Measurements from ENCODE around the gene NELL1. TPM values are rescaled to one million over a fixed set of nuclear protein-coding genes. Genes with fewer than 3 reads are reported as not detected.

NELL1 gene
- total and polyA plus RNA-seq, 2 experiments from 2014 or later: 1.6 TPM; not detected in 1

DNA sequence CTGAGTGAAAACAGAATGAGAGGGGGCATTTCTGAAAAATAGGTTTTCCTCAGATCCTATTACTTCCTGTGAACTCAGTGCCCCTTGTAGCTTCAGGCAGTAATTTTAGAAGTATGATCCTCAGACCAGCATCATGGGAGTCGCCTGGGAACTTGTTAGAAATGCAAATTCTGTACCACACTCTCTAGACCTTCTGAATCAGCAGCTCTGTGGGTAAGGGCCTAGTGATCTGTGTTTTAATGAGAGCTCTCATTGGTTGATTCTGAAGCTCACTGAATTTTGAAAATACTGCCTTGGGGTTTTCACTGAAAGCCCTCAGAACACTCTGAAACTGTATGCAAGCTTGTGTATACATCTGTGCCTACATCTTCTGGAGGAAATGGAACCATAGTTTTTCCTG is 876.3 kb downstream of the NELL1 start:
- Histone ChIP-seq H4K20me1 (replicated peaks; ENCODE audit: insufficient read depth) (no peaks in the 10 kb centered on the region), H3K79me2 (replicated peaks; ENCODE audit: insufficient read depth) (no peaks in the 10 kb centered on the region), H3K4me2 (no peak overlapping the region), H3K27me3 (ENCODE audit: insufficient read depth) (no peaks in the 10 kb centered on the region), H3K4me3 (no peak overlapping the region), H3K36me3 (ENCODE audit: insufficient read depth) (no peaks in the 10 kb centered on the region), H3K4me1 (ENCODE audit: insufficient read depth) (no peaks in the 10 kb centered on the region), H3F3A (replicated peaks; ENCODE audit: low read depth) (no peaks in the 10 kb centered on the region), H3K27ac (ENCODE audit: low read depth) (no peak overlapping the region), H2AFZ (peak overlapping the region; percentile 40; the same call in 1 of the 2 replicates), H3K9me2 (ENCODE audit: insufficient read depth) (no peaks in the 10 kb centered on the region)
- H3K27ac Mint-ChIP-seq: no peak overlapping the region
- H3K4me3 Mint-ChIP-seq: no peak overlapping the region
- H3K4me1 Mint-ChIP-seq: no peaks in the 10 kb centered on the region
- H3K36me3 Mint-ChIP-seq (ENCODE audit: low read depth): no peaks in the 10 kb centered on the region
- ATAC-seq (no peak), DNase-seq (ENCODE audit: low spot score) (no peak)
- H3K9me3 Mint-ChIP-seq: no peaks in the 10 kb centered on the region
- TF ChIP-seq ZNF114 (CRISPR knock-in tag; IDR thresholded peaks at IDR 0.05): no peak
- no peak for TF ChIP-seq EZH2phosphoT487 (IDR thresholded peaks at IDR 0.05; ENCODE audit: unreplicated experiment)
- no peak for TF ChIP-seq NANOG (IDR thresholded peaks at IDR 0.05; ENCODE audit: borderline replicate concordance)
- no peak for TF ChIP-seq CREB1 (CRISPR knock-in tag; IDR thresholded peaks at IDR 0.05; ENCODE audit: low read depth)
- TF ChIP-seq POLR2AphosphoS5 (IDR thresholded peaks at IDR 0.05; ENCODE audit: low read depth): no peak
- no peak for TF ChIP-seq ETS1 (IDR thresholded peaks at IDR 0.05)
- no peak for TF ChIP-seq EZH2 (IDR thresholded peaks at IDR 0.05; ENCODE audit: low read depth, unreplicated experiment)
- TF ChIP-seq ZNF331 (CRISPR knock-in tag; IDR thresholded peaks at IDR 0.05; ENCODE audit: low read depth): no peak
- TF ChIP-seq JUNB (IDR thresholded peaks at IDR 0.05; ENCODE audit: unreplicated experiment): no peak
- no peak for TF ChIP-seq STAT1 (IDR thresholded peaks at IDR 0.05; ENCODE audit: unreplicated experiment)
- TF ChIP-seq ZNF462 (CRISPR knock-in tag; IDR thresholded peaks at IDR 0.05): no peak
- no peak for TF ChIP-seq CTCF (conservative IDR thresholded peaks at IDR 0.05; ENCODE audit: low read depth in 2 of 2)
- TF ChIP-seq, protein P1, sequence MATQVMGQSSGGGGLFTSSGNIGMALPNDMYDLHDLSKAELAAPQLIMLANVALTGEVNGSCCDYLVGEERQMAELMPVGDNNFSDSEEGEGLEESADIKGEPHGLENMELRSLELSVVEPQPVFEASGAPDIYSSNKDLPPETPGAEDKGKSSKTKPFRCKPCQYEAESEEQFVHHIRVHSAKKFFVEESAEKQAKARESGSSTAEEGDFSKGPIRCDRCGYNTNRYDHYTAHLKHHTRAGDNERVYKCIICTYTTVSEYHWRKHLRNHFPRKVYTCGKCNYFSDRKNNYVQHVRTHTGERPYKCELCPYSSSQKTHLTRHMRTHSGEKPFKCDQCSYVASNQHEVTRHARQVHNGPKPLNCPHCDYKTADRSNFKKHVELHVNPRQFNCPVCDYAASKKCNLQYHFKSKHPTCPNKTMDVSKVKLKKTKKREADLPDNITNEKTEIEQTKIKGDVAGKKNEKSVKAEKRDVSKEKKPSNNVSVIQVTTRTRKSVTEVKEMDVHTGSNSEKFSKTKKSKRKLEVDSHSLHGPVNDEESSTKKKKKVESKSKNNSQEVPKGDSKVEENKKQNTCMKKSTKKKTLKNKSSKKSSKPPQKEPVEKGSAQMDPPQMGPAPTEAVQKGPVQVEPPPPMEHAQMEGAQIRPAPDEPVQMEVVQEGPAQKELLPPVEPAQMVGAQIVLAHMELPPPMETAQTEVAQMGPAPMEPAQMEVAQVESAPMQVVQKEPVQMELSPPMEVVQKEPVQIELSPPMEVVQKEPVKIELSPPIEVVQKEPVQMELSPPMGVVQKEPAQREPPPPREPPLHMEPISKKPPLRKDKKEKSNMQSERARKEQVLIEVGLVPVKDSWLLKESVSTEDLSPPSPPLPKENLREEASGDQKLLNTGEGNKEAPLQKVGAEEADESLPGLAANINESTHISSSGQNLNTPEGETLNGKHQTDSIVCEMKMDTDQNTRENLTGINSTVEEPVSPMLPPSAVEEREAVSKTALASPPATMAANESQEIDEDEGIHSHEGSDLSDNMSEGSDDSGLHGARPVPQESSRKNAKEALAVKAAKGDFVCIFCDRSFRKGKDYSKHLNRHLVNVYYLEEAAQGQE (IDR thresholded peaks at IDR 0.05; ENCODE audit: unreplicated experiment): no peak
- no peaks in the 10 kb centered on the region for H3K27me3 Mint-ChIP-seq (ENCODE audit: insufficient read depth, low read depth, poor library complexity)

All from GM23338 (cell line).